ENCODE data around the gene ERAP2. TPM values are rescaled to one million over a fixed set of nuclear protein-coding genes. Genes with fewer than 3 reads are reported as not detected.

Gene ERAP2
- total RNA-seq, 2 experiments from 2014 or later, result 19.5 to 29.3 TPM

DNA sequence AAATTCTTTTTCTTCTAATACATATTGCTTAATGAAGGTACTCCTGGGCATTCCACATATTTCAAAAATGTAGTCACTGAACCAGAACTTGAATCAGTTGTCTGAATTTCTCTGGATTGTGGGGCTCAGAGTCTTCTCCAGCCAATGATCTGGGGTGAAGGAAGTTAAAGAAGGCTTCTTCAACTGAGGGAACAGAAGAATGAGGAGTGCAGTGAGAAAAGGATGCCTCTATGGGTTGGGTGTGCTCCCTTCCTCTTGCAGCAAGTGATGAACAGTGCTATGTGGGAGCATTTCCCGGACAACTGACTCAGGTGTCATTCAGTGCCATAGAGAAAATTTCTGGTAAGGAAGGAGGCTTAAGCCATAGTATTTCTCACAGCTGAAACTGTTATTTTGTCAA, 67.5 kb downstream of the ERAP2 start:
- Histone ChIP-seq H3K4me3 (ENCODE audit: low read depth, low read length, poor library complexity, severe bottlenecking) (no peak overlapping the region), H3K9me3 (ENCODE audit: low read length) (peaks cover 6% of the 10 kb centered on the region), H3K4me2 (ENCODE audit: low read length) (no peak overlapping the region), H2AFZ (ENCODE audit: low read length) (no peak overlapping the region), H3K79me2 (ENCODE audit: insufficient read depth, low read depth, low read length) (peaks cover 90% of the 10 kb centered on the region), H3K9me2 (ENCODE audit: insufficient read depth, low read length) (no peaks in the 10 kb centered on the region), H3K27ac (ENCODE audit: low read depth, low read length, poor library complexity, severe bottlenecking) (no peak overlapping the region), H4K20me1 (ENCODE audit: insufficient read depth, low read length) (peaks cover 5% of the 10 kb centered on the region; the same call in 1 of the 2 replicates), H3K36me3 (ENCODE audit: insufficient read depth, low read length) (peaks cover 36% of the 10 kb centered on the region), H3K4me1 (ENCODE audit: insufficient read depth, low read length, poor library complexity, severe bottlenecking) (peaks cover 35% of the 10 kb centered on the region)
- ChIA-PET POLR2A (interaction anchor here (0.8 to 1.7 kb wide), 3 partner anchors 10 to 67 kb away, joined by 3 to 6 read pairs (median 6); partner anchors contain the start of gene ERAP2), CTCF (ENCODE audit: unreplicated experiment) (no interaction called here)
- intact Hi-C loops (cut with micrococcal nuclease; ENCODE audit: unreplicated experiment), result no loop called here
- BruUV-seq (replicated peaks), result no TSS peak
- DNase-seq (ENCODE audit: low spot score), result no peak
- TF ChIP-seq, protein P1, sequence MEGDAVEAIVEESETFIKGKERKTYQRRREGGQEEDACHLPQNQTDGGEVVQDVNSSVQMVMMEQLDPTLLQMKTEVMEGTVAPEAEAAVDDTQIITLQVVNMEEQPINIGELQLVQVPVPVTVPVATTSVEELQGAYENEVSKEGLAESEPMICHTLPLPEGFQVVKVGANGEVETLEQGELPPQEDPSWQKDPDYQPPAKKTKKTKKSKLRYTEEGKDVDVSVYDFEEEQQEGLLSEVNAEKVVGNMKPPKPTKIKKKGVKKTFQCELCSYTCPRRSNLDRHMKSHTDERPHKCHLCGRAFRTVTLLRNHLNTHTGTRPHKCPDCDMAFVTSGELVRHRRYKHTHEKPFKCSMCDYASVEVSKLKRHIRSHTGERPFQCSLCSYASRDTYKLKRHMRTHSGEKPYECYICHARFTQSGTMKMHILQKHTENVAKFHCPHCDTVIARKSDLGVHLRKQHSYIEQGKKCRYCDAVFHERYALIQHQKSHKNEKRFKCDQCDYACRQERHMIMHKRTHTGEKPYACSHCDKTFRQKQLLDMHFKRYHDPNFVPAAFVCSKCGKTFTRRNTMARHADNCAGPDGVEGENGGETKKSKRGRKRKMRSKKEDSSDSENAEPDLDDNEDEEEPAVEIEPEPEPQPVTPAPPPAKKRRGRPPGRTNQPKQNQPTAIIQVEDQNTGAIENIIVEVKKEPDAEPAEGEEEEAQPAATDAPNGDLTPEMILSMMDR (conservative IDR thresholded peaks at IDR 0.05; ENCODE audit: low read length), result no peak
- TF ChIP-seq EZH2phosphoT487 (IDR thresholded peaks at IDR 0.05; ENCODE audit: borderline replicate concordance, low read depth, low read length), result no peak

DNA sequence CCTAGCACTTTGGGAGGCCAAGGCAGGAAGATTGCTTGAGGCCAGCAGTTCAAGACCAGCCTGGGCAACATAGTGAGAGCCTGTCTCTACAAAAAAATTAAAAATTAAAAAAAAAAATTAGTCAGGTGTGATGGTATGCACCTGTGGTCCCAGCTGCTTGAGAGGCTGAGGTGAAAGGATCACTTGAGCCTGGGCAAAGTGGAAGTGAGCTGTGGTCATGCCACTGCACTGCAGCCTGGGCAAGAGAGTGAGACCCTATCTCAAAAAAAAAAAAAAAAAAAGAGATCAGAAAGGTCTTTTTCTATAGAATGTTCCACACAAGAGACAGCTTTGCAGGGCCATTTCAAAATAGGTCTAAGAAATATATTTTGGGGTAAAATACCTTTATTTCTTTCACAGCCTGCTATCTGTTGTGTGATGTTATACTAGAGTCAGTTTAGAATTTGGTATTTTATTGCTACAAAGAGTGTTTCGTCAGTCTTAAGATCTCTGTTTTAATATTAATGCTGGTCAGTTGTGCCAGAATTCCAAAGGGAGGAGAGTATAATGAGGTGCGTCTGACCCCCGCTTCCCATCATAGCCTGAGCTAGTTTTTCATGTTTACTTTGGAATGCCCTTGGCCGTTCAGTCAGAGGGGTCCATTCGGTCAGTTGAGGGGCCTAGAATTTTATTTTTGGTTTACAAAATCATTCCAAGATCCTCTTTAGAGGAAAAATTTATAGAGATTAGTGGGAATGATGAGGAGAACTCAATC, 69.0 kb downstream of the ERAP2 start:
- H3K27ac ChIP-seq (ENCODE audit: low read depth, low read length, poor library complexity, severe bottlenecking), result no peak overlapping the region
- TF ChIP-seq, protein P1 (conservative IDR thresholded peaks at IDR 0.05; ENCODE audit: low read length), result no peak
- no peak for TF ChIP-seq EZH2phosphoT487 (IDR thresholded peaks at IDR 0.05; ENCODE audit: borderline replicate concordance, low read depth, low read length)
- no peak overlapping the region for H2AFZ ChIP-seq (ENCODE audit: low read length)
- DNase-seq (ENCODE audit: low spot score), result no peak
- ChIA-PET CTCF (ENCODE audit: unreplicated experiment) (no interaction called here), POLR2A (interaction anchor here (0.6 to 2.6 kb wide), 10 partner anchors 8 to 963 kb away, joined by 3 to 18 read pairs (median 3); no protein-coding TSS in a partner anchor)
- peaks cover 90% of the 10 kb centered on the region for H3K79me2 ChIP-seq (ENCODE audit: insufficient read depth, low read depth, low read length)
- no peaks in the 10 kb centered on the region for H3K9me2 ChIP-seq (ENCODE audit: insufficient read depth, low read length)
- intact Hi-C loops (cut with micrococcal nuclease; ENCODE audit: unreplicated experiment), result no loop called here
- BruUV-seq (replicated peaks), result no TSS peak
- no peak overlapping the region for H3K4me3 ChIP-seq (ENCODE audit: low read depth, low read length, poor library complexity, severe bottlenecking)
- no peak overlapping the region for H3K4me2 ChIP-seq (ENCODE audit: low read length)
- H3K4me1 ChIP-seq (ENCODE audit: insufficient read depth, low read length, poor library complexity, severe bottlenecking), result peaks cover 21% of the 10 kb centered on the region
- peaks cover 17% of the 10 kb centered on the region for H3K9me3 ChIP-seq (ENCODE audit: low read length)
- H4K20me1 ChIP-seq (ENCODE audit: insufficient read depth, low read length), result peaks cover 2% of the 10 kb centered on the region; the same call in 1 of the 2 replicates
- peaks cover 36% of the 10 kb centered on the region for H3K36me3 ChIP-seq (ENCODE audit: insufficient read depth, low read length)

DNA sequence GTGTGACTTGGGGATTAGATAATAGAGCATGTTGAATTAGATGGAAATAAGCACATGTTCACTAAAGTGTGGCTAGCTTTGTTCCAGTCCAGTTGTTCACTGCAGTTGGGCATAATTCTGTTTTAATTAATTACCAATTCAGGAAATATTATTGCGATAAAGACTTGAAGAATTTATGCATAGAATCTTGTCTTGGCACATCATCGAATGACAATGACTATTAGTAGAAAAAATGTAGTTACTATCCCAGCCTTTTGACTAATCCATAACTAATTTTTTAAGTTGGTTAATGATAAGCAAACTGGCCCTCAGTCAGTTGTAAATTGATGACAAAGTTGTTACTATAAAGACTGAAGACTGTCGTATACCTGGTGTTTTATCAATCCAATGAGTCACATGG, 70.1 kb downstream of the ERAP2 start:
- Histone ChIP-seq H3K79me2 (ENCODE audit: insufficient read depth, low read depth, low read length) (peaks cover 89% of the 10 kb centered on the region), H3K36me3 (ENCODE audit: insufficient read depth, low read length) (peaks cover 34% of the 10 kb centered on the region), H3K4me1 (ENCODE audit: insufficient read depth, low read length, poor library complexity, severe bottlenecking) (peaks cover 20% of the 10 kb centered on the region), H3K9me2 (ENCODE audit: insufficient read depth, low read length) (no peaks in the 10 kb centered on the region), H3K4me3 (ENCODE audit: low read depth, low read length, poor library complexity, severe bottlenecking) (no peak overlapping the region), H3K27ac (ENCODE audit: low read depth, low read length, poor library complexity, severe bottlenecking) (no peak overlapping the region), H4K20me1 (ENCODE audit: insufficient read depth, low read length) (no peaks in the 10 kb centered on the region), H3K4me2 (ENCODE audit: low read length) (no peak overlapping the region), H2AFZ (ENCODE audit: low read length) (no peak overlapping the region), H3K9me3 (ENCODE audit: low read length) (peaks cover 17% of the 10 kb centered on the region)
- ChIA-PET CTCF (ENCODE audit: unreplicated experiment) (no interaction called here), POLR2A (interaction anchor here (0.6 to 2.6 kb wide), 8 partner anchors 8 to 74 kb away, joined by 3 to 18 read pairs (median 4); no protein-coding TSS in a partner anchor)
- DNase-seq (ENCODE audit: low spot score), result no peak
- BruUV-seq (replicated peaks), result TSS peak; percentile 2
- intact Hi-C loops (cut with micrococcal nuclease; ENCODE audit: unreplicated experiment), result no loop called here
- no peak for TF ChIP-seq EZH2phosphoT487 (IDR thresholded peaks at IDR 0.05; ENCODE audit: borderline replicate concordance, low read depth, low read length)
